Mesenchymal stem cell (in vitro differentiated cells and primary cell): Measurements from ENCODE around the gene ANKRD12.

Source experiments
- DNase-seq: peaks from one replicate; pipeline ENCODE4 v3.0.0-alpha.2; 2013
- H2AFZ ChIP-seq: one replicate; pipeline ENCODE4 v1.6.1; 2013; ENCODE audit warnings: low read depth, mild to moderate bottlenecking, control low read depth, inconsistent platforms, low read length, moderate library complexity
- H2AK5ac ChIP-seq: 2 replicates; pipeline ENCODE4 v1.6.1; 2013; ENCODE audit warnings: low read length, moderate library complexity, mild to moderate bottlenecking, inconsistent platforms; ENCODE audit not compliant: severe bottlenecking
- H2BK120ac ChIP-seq: one replicate; pipeline ENCODE4 v1.6.1; 2013; ENCODE audit warnings: low read depth, mild to moderate bottlenecking, inconsistent platforms, low read length, moderate library complexity
- H2BK12ac ChIP-seq, 2 experiments: one replicate each; pipeline ENCODE4 v1.6.1; 2013; ENCODE audit warnings: inconsistent platforms in 2 of 2, low read length in 2 of 2, mild to moderate bottlenecking in 2 of 2, moderate library complexity in 2 of 2, control low read depth in 1 of 2
- H2BK15ac ChIP-seq: one replicate; pipeline ENCODE4 v1.6.1; 2013; ENCODE audit warnings: mild to moderate bottlenecking, low read depth, inconsistent platforms; ENCODE audit not compliant: poor library complexity, severe bottlenecking
- H2BK5ac ChIP-seq: 2 replicates; pipeline ENCODE4 v1.6.1; 2013; ENCODE audit warnings: low read depth, mild to moderate bottlenecking, low read length, control low read depth, inconsistent platforms; ENCODE audit not compliant: poor library complexity, severe bottlenecking
- H3K14ac ChIP-seq, 2 experiments: one replicate each; pipeline ENCODE4 v1.6.1; 2013; ENCODE audit warnings: inconsistent platforms in 2 of 2, low read length in 2 of 2, control low read depth in 1 of 2, mild to moderate bottlenecking in 1 of 2, moderate library complexity in 1 of 2
- H3K18ac ChIP-seq, 2 experiments: one replicate each; pipeline ENCODE4 v1.6.1; 2013; ENCODE audit warnings: inconsistent platforms in 2 of 2, low read length in 2 of 2, control low read depth in 1 of 2, low read depth in 1 of 2, mild to moderate bottlenecking in 1 of 2
- H3K23ac ChIP-seq, 2 experiments: one replicate each; pipeline ENCODE4 v1.6.1; 2013; ENCODE audit warnings: inconsistent platforms in 2 of 2, low read length in 2 of 2, mild to moderate bottlenecking in 2 of 2, moderate library complexity in 2 of 2, control low read depth in 1 of 2
- H3K27ac ChIP-seq: 2 replicates; pipeline ENCODE4 v1.5.1; 2013; ENCODE audit warnings: mild to moderate bottlenecking, moderate library complexity, low read length, control low read depth, inconsistent platforms; ENCODE audit not compliant: poor library complexity, severe bottlenecking
- H3K27me3 ChIP-seq, 2 experiments: 2 replicates each; pipeline versions ENCODE4 v1.6.1 to v1.7.0; 2013; ENCODE audit warnings: low read length in 2 of 2, mild to moderate bottlenecking in 2 of 2, moderate library complexity in 2 of 2, control low read depth in 1 of 2, inconsistent platforms in 1 of 2; ENCODE audit not compliant: control insufficient read depth in 1 of 2, insufficient read depth in 1 of 2
- H3K36me3 ChIP-seq, 2 experiments: 2 replicates each; pipeline versions ENCODE4 v1.6.1 to v1.7.0; 2013; ENCODE audit warnings: low read length in 2 of 2, control low read depth in 1 of 2, inconsistent platforms in 1 of 2, low read depth in 1 of 2, mild to moderate bottlenecking in 1 of 2; ENCODE audit not compliant: insufficient read depth in 2 of 2, control insufficient read depth in 1 of 2
- H3K4ac ChIP-seq, 2 experiments: one replicate each; pipeline ENCODE4 v1.6.1; 2013; ENCODE audit warnings: inconsistent platforms in 2 of 2, low read length in 2 of 2, mild to moderate bottlenecking in 2 of 2, moderate library complexity in 2 of 2, control low read depth in 1 of 2, low read depth in 1 of 2
- H3K4me1 ChIP-seq: 2 replicates; pipeline ENCODE4 v1.6.1; 2013; ENCODE audit warnings: low read depth, low read length, control low read depth; ENCODE audit not compliant: control insufficient read depth, insufficient read depth
- H3K4me2 ChIP-seq: 2 replicates; pipeline ENCODE4 v1.6.1; 2013; ENCODE audit warnings: low read length, mild to moderate bottlenecking, inconsistent platforms; ENCODE audit not compliant: poor library complexity, severe bottlenecking
- H3K4me3 ChIP-seq, 2 experiments: 2 replicates each; pipeline versions ENCODE4 v1.5.1 to v1.7.0; 2013; ENCODE audit warnings: low read length in 2 of 2, mild to moderate bottlenecking in 2 of 2, control low read depth in 1 of 2, low read depth in 1 of 2; ENCODE audit not compliant: insufficient read depth in 1 of 2
- H3K79me1 ChIP-seq: replicated peaks from 2 replicates; pipeline ENCODE4 v1.6.1; 2013; ENCODE audit warnings: mild to moderate bottlenecking, control low read depth, low read length, inconsistent platforms; ENCODE audit not compliant: poor library complexity, severe bottlenecking
- H3K9ac ChIP-seq: 2 replicates; pipeline ENCODE4 v1.7.0; 2013; ENCODE audit warnings: mild to moderate bottlenecking, low read length, moderate library complexity
- H3K9me3 ChIP-seq: 2 replicates; pipeline ENCODE4 v1.7.0; 2013; ENCODE audit warnings: mild to moderate bottlenecking, low read length; ENCODE audit not compliant: control insufficient read depth
- H4K8ac ChIP-seq: one replicate; pipeline ENCODE4 v1.6.1; 2013; ENCODE audit warnings: inconsistent platforms, mild to moderate bottlenecking, low read length, moderate library complexity
- H4K91ac ChIP-seq: one replicate; pipeline ENCODE4 v1.6.1; 2013; ENCODE audit warnings: mild to moderate bottlenecking, low read length, inconsistent platforms
- WGBS: methylation state at CpG from one replicate; pipeline ENCODE4 v1.1.7; 2013; ENCODE audit warnings: mixed read lengths; 5-methylcytosine and 5-hydroxymethylcytosine counted together

The ANKRD12 gene

GRCh38 chr18:9199681-9200080, 63.1 kb downstream of the ANKRD12 start:
- no peak overlapping the region for H2BK15ac ChIP-seq
- H3K23ac ChIP-seq: no peak overlapping the region
- no peak for DNase-seq
- H3K18ac ChIP-seq: no peak overlapping the region
- H3K4me2 ChIP-seq: no peak overlapping the region
- H3K79me1 ChIP-seq: peaks cover 5% of the 10 kb centered on the region
- no peak overlapping the region for H2AFZ ChIP-seq
- peaks cover 0 to 86% of the 10 kb centered on the region in 2 experiments for H3K36me3 ChIP-seq
- no peak overlapping the region for H3K9ac ChIP-seq
- no peak overlapping the region for H3K4ac ChIP-seq
- H3K4me1 ChIP-seq: no peaks in the 10 kb centered on the region
- H2BK120ac ChIP-seq: no peak overlapping the region
- H3K9me3 ChIP-seq: no peaks in the 10 kb centered on the region
- no peak overlapping the region for H3K4me3 ChIP-seq
- no peak overlapping the region for H2AK5ac ChIP-seq
- H3K27ac ChIP-seq: no peak overlapping the region
- no peaks in the 10 kb centered on the region for H3K27me3 ChIP-seq
- no peak overlapping the region for H2BK12ac ChIP-seq
- no peak overlapping the region for H4K8ac ChIP-seq
- no peak overlapping the region for H3K14ac ChIP-seq
- no peak overlapping the region for H2BK5ac ChIP-seq
- H4K91ac ChIP-seq: no peak overlapping the region

- no peak overlapping the region for H3K9ac ChIP-seq
- no peaks in the 10 kb centered on the region for H3K4me1 ChIP-seq
- H3K14ac ChIP-seq: no peak overlapping the region
- 60% methylated on average over 1 of the region's 2 CpGs for WGBS
- H3K23ac ChIP-seq: no peak overlapping the region
- H4K8ac ChIP-seq: no peak overlapping the region
- no peaks in the 10 kb centered on the region for H3K27me3 ChIP-seq
- no peak overlapping the region for H2BK120ac ChIP-seq
- H2AFZ ChIP-seq: no peak overlapping the region
- H2AK5ac ChIP-seq: no peak overlapping the region
- H3K4me3 ChIP-seq: no peak overlapping the region
- H3K79me1 ChIP-seq: peaks cover 3% of the 10 kb centered on the region
- no peak overlapping the region for H4K91ac ChIP-seq
- H3K4me2 ChIP-seq: no peak overlapping the region
- H2BK5ac ChIP-seq: no peak overlapping the region
- H3K4ac ChIP-seq: no peak overlapping the region
- no peak overlapping the region for H3K27ac ChIP-seq
- H3K18ac ChIP-seq: no peak overlapping the region
- no peaks in the 10 kb centered on the region for H3K9me3 ChIP-seq
- H2BK15ac ChIP-seq: no peak overlapping the region
- H2BK12ac ChIP-seq: no peak overlapping the region
- peaks cover 0 to 86% of the 10 kb centered on the region in 2 experiments for H3K36me3 ChIP-seq
- DNase-seq: no peak
Observed at GRCh38 chr18:9201224-9201623, 64.6 kb downstream of the ANKRD12 start.

GRCh38 chr18:9204659-9205058, 68.1 kb downstream of the ANKRD12 start:
- Histone ChIP-seq H3K4me1 (no peaks in the 10 kb centered on the region), H3K23ac (no peak overlapping the region), H3K9ac (no peak overlapping the region), H3K4me3 (no peak overlapping the region), H2BK15ac (no peak overlapping the region), H3K79me1 (peaks cover 4% of the 10 kb centered on the region), H3K9me3 (no peaks in the 10 kb centered on the region), H3K27ac (no peak overlapping the region), H3K4ac (no peak overlapping the region), H2AK5ac (no peak overlapping the region), H2AFZ (no peak overlapping the region), H3K18ac (no peak overlapping the region), H2BK12ac (no peak overlapping the region), H4K91ac (no peak overlapping the region), H3K36me3 (peaks cover 0 to 87% of the 10 kb centered on the region in 2 experiments), H4K8ac (no peak overlapping the region), H3K14ac (no peak overlapping the region), H3K27me3 (no peaks in the 10 kb centered on the region), H2BK5ac (no peak overlapping the region), H2BK120ac (no peak overlapping the region), H3K4me2 (no peak overlapping the region)
- no peak for DNase-seq
- WGBS: 100% methylated on average over 2 of the region's 5 CpGs

- Histone ChIP-seq H3K9ac (peak overlapping the region; percentile 13), H3K23ac (no peak overlapping the region), H3K9me3 (no peaks in the 10 kb centered on the region), H3K4me3 (no peak overlapping the region), H3K18ac (no peak overlapping the region), H3K27ac (no peak overlapping the region), H2BK120ac (no peak overlapping the region), H2BK15ac (no peak overlapping the region), H2BK5ac (no peak overlapping the region), H3K4me2 (no peak overlapping the region), H2AK5ac (no peak overlapping the region), H3K4me1 (no peaks in the 10 kb centered on the region), H4K8ac (no peak overlapping the region), H3K27me3 (no peaks in the 10 kb centered on the region), H3K36me3 (peaks cover 0 to 91% of the 10 kb centered on the region in 2 experiments), H2AFZ (no peak overlapping the region), H3K14ac (no peak overlapping the region), H2BK12ac (no peak overlapping the region), H3K79me1 (peaks cover 4% of the 10 kb centered on the region), H3K4ac (no peak overlapping the region), H4K91ac (no peak overlapping the region)
- WGBS: 89% methylated on average over 2 of the region's 3 CpGs
- no peak for DNase-seq
Observed at GRCh38 chr18:9206421-9206820, 69.8 kb downstream of the ANKRD12 start.
